ENCODE measurements around the gene HBP1. TPM values are rescaled to one million over a fixed set of nuclear protein-coding genes. Genes with fewer than 3 reads are reported as not detected.

HBP1 gene
- total and polyA plus RNA-seq, 2 of the 8 experiments (the other 6 are each of a cell fraction or from before 2014, with no cell fraction given) = 28.9 to 29.2 TPM

- Histone ChIP-seq H3K9me3 (ENCODE audit: insufficient read depth in 2 of 2, low read depth in 1 of 2, low read length in 1 of 2) (no peaks in the 10 kb centered on the region), H3K23ac (ENCODE audit: insufficient read length) (no peak overlapping the region), H3K4me3 (ENCODE audit: extremely low read depth in 1 of 4, insufficient read depth in 2 of 4, low read depth in 3 of 4, low read length in 4 of 4) (no peak overlapping the region), H4K8ac (ENCODE audit: extremely low read depth, insufficient read depth, low read length) (no peak overlapping the region), H3K4me2 (ENCODE audit: insufficient read depth in 1 of 2, low read depth in 2 of 2, low read length in 2 of 2) (no peak overlapping the region), H2BK120ac (replicated peaks; ENCODE audit: low read depth, low read length) (no peak overlapping the region), H2BK15ac (ENCODE audit: low read length) (no peak overlapping the region), H2AK5ac (ENCODE audit: low read depth, low read length) (no peak overlapping the region), H3K18ac (ENCODE audit: extremely low read depth, low read length) (no peak overlapping the region), H4K5ac (ENCODE audit: insufficient read length, low read depth, low read length) (no peak overlapping the region), H3K27ac (ENCODE audit: low read depth, low read length) (no peak overlapping the region), H3K4me1 (replicated peaks in 1 of 4; ENCODE audit: control insufficient read depth in 3 of 4, insufficient read depth in 4 of 4, low read length in 3 of 4) (no peaks in the 10 kb centered on the region), H3K27me3 (replicated peaks in 1 of 4; ENCODE audit: control insufficient read depth in 3 of 4, extremely low read depth in 1 of 4, insufficient read depth in 3 of 4, low read length in 3 of 4) (no peaks in the 10 kb centered on the region), H2BK12ac (ENCODE audit: low read depth, low read length) (no peak overlapping the region), H3K79me1 (ENCODE audit: low read depth, low read length) (no peaks in the 10 kb centered on the region), H3K4ac (replicated peaks; ENCODE audit: insufficient read length, low read depth, low read length) (no peak overlapping the region), H2AFZ (ENCODE audit: low read length) (no peak overlapping the region), H3K56ac (replicated peaks; ENCODE audit: insufficient read length, low read depth, low read length) (no peak overlapping the region), H3K9ac (replicated peaks in 1 of 4; ENCODE audit: extremely low read depth in 1 of 4, low read depth in 3 of 4, low read length in 3 of 4) (no peak overlapping the region), H4K91ac (replicated peaks; ENCODE audit: insufficient read length, low read length) (no peak overlapping the region), H4K20me1 (replicated peaks in 1 of 2; ENCODE audit: control insufficient read depth in 1 of 2, insufficient read depth in 2 of 2, low read length in 2 of 2) (peaks cover 0 to 2% of the 10 kb centered on the region in 2 experiments), H3K36me3 (ENCODE audit: control insufficient read depth in 2 of 4, insufficient read depth in 4 of 4, low read length in 3 of 4) (peaks cover 0 to 9% (median 0%) of the 10 kb centered on the region in 4 experiments; a peak in 1 of 8 replicates), H2BK20ac (ENCODE audit: low read length) (no peak overlapping the region), H2BK5ac (ENCODE audit: low read depth, low read length) (no peak overlapping the region), H3K79me2 (ENCODE audit: control insufficient read depth in 1 of 2, insufficient read depth in 2 of 2, low read length in 2 of 2) (no peaks in the 10 kb centered on the region), H3K14ac (ENCODE audit: insufficient read length) (no peak overlapping the region), H3K23me2 (ENCODE audit: low read depth, low read length) (no peaks in the 10 kb centered on the region)
- FAIRE-seq = no peak
- ChIA-PET CTCF (ENCODE audit: partially characterized antibody) (no interaction called here), POLR2A (ENCODE audit: partially characterized antibody) (no interaction called here)
- TF ChIP-seq RAD21 (IDR thresholded peaks at IDR 0.05 in 1 of 2, conservative IDR thresholded peaks at IDR 0.05 in 1 of 2; ENCODE audit: low read depth in 2 of 2, low read length in 2 of 2) (peak; percentile 46 to 61), CBX5 (IDR thresholded peaks at IDR 0.05; ENCODE audit: low read depth, low read length) (no peak), ASH2L (IDR thresholded peaks at IDR 0.05; ENCODE audit: low read length) (no peak), CTCF (IDR thresholded peaks at IDR 0.05; ENCODE audit: control extremely low read depth in 1 of 3, insufficient read depth in 1 of 3, low read depth in 1 of 3, low read length in 3 of 3) (peak in 2 of 3 experiments; percentile 12 to 18; a peak in 2 of 4 replicates)
- no peak for DNase-seq (ENCODE audit: low read depth in 1 of 2, low spot score in 2 of 2)
- 88% methylated on average over 4 of the region's 4 CpGs; no CpG with 5 or more reads in 1 of the 2 experiments for WGBS, 2 experiments (ENCODE audit: extremely low coverage in 1 of 2, insufficient coverage in 1 of 2, insufficient read length in 1 of 2, insufficient replicate concordance in 2 of 2, low coverage in 1 of 2, low lambda C conversion rate in 2 of 2, missing lambda C conversion rate in 1 of 2)
Observed at GRCh38 chr7:107210400-107210799, 41.6 kb downstream of the HBP1 start.

Measured in H1 (cell line).